WTC11 (cell line): ENCODE results near the gene GTF2B. TPM values are rescaled to one million over a fixed set of nuclear protein-coding genes. Genes with fewer than 3 reads are reported as not detected.

ENCODE experiments used
- ATAC-seq: fragments of 200-7000 bp; cut with Tn5 transposase; 2 replicates; pipeline ENCODE4 v1.10.0; 2021; ENCODE audit warnings: mild to moderate bottlenecking, moderate library complexity
- CTCF ChIA-PET: fragments of 300-600 bp; sonication (Branson Sonifier 250); formaldehyde crosslinking; loops from one replicate; lab custom pipeline; 2021; ENCODE audit warnings: antibody characterized with exemption; lab: Charles Lee
- POLR2A ChIA-PET: fragments of 350-600 bp; sonication (Branson Sonifier 250); formaldehyde crosslinking; loops from one replicate; lab custom pipeline; 2021; ENCODE audit warnings: antibody characterized with exemption; lab: Charles Lee
- DNase-seq: peaks from one replicate; pipeline ENCODE4 v3.0.0; 2021; ENCODE audit warnings: low spot score
- H3K27ac Mint-ChIP-seq: 2 replicates; pipeline ENCODE4 v1.8.0; 2021; ENCODE audit warnings: mixed read lengths
- H3K27me3 Mint-ChIP-seq: 2 replicates; pipeline ENCODE4 v1.8.0; 2021; ENCODE audit warnings: low read depth, mild to moderate bottlenecking, moderate library complexity, mixed read lengths
- H3K36me3 Mint-ChIP-seq: 2 replicates; pipeline ENCODE4 v1.8.0; 2021; ENCODE audit warnings: mixed read lengths
- H3K4me1 Mint-ChIP-seq: 2 replicates; pipeline ENCODE4 v1.8.0; 2022; ENCODE audit warnings: mixed read lengths
- H3K4me3 Mint-ChIP-seq: 2 replicates; pipeline ENCODE4 v1.8.0; 2021; ENCODE audit warnings: mild to moderate bottlenecking, moderate library complexity, mixed read lengths
- H3K9me3 Mint-ChIP-seq: 2 replicates; pipeline ENCODE4 v1.8.0; 2021; ENCODE audit warnings: mixed read lengths
- CREM ChIP-seq: sonication (generic); formaldehyde crosslinking; IDR thresholded peaks from 2 replicates; pipeline ENCODE4 v1.8.1; 2022; ENCODE audit warnings: mild to moderate bottlenecking, missing genetic modification reagents, moderate library complexity
- ESRRA ChIP-seq: sonication (generic); formaldehyde crosslinking; IDR thresholded peaks from 2 replicates; pipeline ENCODE4 v1.8.1; 2022; ENCODE audit warnings: mild to moderate bottlenecking, missing genetic modification reagents, borderline replicate concordance
- FOXJ3 ChIP-seq: sonication (generic); formaldehyde crosslinking; IDR thresholded peaks from 2 replicates; pipeline ENCODE4 v1.9.0; 2021; ENCODE audit warnings: missing genetic modification reagents, mild to moderate bottlenecking, borderline replicate concordance
- FOXP1 ChIP-seq: sonication (generic); formaldehyde crosslinking; IDR thresholded peaks from 2 replicates; pipeline ENCODE4 v1.8.0; 2022; ENCODE audit warnings: missing genetic modification reagents, mild to moderate bottlenecking, moderate library complexity, borderline replicate concordance
- GRHL2 ChIP-seq: fragments of 250-450 bp; sonication (Bioruptor Pico); IDR thresholded peaks from 2 replicates; pipeline ENCODE4 v1.8.0; 2022; ENCODE audit warnings: mild to moderate bottlenecking, moderate library complexity; ENCODE audit not compliant: insufficient replicate concordance, severe bottlenecking
- IRF2 ChIP-seq: sonication (generic); formaldehyde crosslinking; IDR thresholded peaks from 2 replicates; pipeline ENCODE4 v1.8.0; 2022; ENCODE audit warnings: low read depth, missing genetic modification reagents, borderline replicate concordance
- JAZF1 ChIP-seq: fragments of 250-450 bp; sonication (Bioruptor Pico); IDR thresholded peaks from 2 replicates; pipeline ENCODE4 v1.9.0; 2021; ENCODE audit warnings: moderate library complexity, mild to moderate bottlenecking, inconsistent platforms
- MXD4 ChIP-seq: fragments of 250-450 bp; sonication (Bioruptor Pico); IDR thresholded peaks from 2 replicates; pipeline ENCODE4 v1.8.0; 2021; ENCODE audit warnings: mild to moderate bottlenecking, moderate library complexity, borderline replicate concordance
- NFE2L1 ChIP-seq: sonication (generic); formaldehyde crosslinking; IDR thresholded peaks from 2 replicates; pipeline ENCODE4 v1.8.1; 2023; ENCODE audit warnings: missing genetic modification reagents
- NR2C2 ChIP-seq: sonication (generic); formaldehyde crosslinking; IDR thresholded peaks from 2 replicates; pipeline ENCODE4 v1.8.0; 2022; ENCODE audit warnings: mild to moderate bottlenecking, missing genetic modification reagents
- SP1 ChIP-seq: sonication (generic); formaldehyde crosslinking; conservative IDR thresholded peaks from 2 replicates; pipeline ENCODE4 v1.8.1; 2022; ENCODE audit warnings: missing genetic modification reagents
- TEAD1 ChIP-seq: sonication (generic); formaldehyde crosslinking; IDR thresholded peaks from 2 replicates; pipeline ENCODE4 v1.8.0; 2022; ENCODE audit warnings: mild to moderate bottlenecking, missing genetic modification reagents
- ZNF219 ChIP-seq: sonication (generic); formaldehyde crosslinking; IDR thresholded peaks from 2 replicates; pipeline ENCODE4 v1.8.0; 2023; ENCODE audit warnings: missing genetic modification reagents, mild to moderate bottlenecking, borderline replicate concordance
- ZNF263 ChIP-seq: sonication (generic); formaldehyde crosslinking; IDR thresholded peaks from 2 replicates; pipeline ENCODE4 v1.8.1; 2022; ENCODE audit warnings: low read depth, mild to moderate bottlenecking, moderate library complexity, missing genetic modification reagents
- ZNF416 ChIP-seq: fragments of 250-450 bp; sonication (Bioruptor Pico); IDR thresholded peaks from 2 replicates; pipeline ENCODE4 v1.9.0; 2021; ENCODE audit warnings: mild to moderate bottlenecking, inconsistent platforms
- total RNA-seq: library from RNA; stranded (reverse); gene quantifications from 3 replicates; pipeline ENCODE4 v1.2.3, GENCODE V29; 2021
- TF ChIP-seq, protein P1 (sequence below): sonication (generic); formaldehyde crosslinking; IDR thresholded peaks from 2 replicates; pipeline ENCODE4 v1.8.1; 2022; ENCODE audit warnings: mild to moderate bottlenecking, missing genetic modification reagents, moderate library complexity, borderline replicate concordance
- TF ChIP-seq, protein P2 (sequence below): fragments of 250-450 bp; sonication (Bioruptor Pico); IDR thresholded peaks from 2 replicates; pipeline ENCODE4 v1.9.0; 2021; ENCODE audit warnings: moderate library complexity, mild to moderate bottlenecking, inconsistent platforms, borderline replicate concordance
- TF ChIP-seq, protein P3 (sequence below): fragments of 250-450 bp; sonication (Bioruptor Pico); IDR thresholded peaks from 2 replicates; pipeline ENCODE4 v1.9.0; 2021; ENCODE audit warnings: mild to moderate bottlenecking
- TF ChIP-seq, protein P4 (sequence below): sonication (generic); formaldehyde crosslinking; IDR thresholded peaks from 2 replicates; pipeline ENCODE4 v1.8.1; 2022; ENCODE audit warnings: missing genetic modification reagents, borderline replicate concordance

GTF2B gene
- total RNA-seq, 1 experiment from 2014 or later, result 14.2 TPM

DNA sequence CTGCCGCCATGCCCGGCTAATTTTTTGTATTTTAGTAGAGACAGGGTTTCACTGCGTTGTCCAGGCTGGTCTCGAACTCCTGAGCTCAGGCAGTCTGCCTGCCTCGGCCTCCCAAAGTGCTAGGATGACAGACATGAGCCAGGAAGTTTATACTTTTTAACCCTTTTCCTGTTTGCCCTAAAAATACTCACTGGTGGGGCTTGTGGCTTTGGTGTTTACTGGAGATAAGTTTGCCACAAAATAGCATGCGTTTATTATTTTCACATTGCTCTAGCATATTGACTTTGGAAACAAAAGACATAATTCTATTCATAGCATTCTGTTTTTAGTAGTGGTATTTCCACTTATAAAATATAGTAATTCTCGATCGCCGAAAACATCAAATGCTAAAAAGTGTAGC lies 19.8 kb upstream of the GTF2B start:
- CTCF ChIA-PET, result no interaction called here
- H3K4me3 Mint-ChIP-seq, result no peak overlapping the region
- peaks cover under 1% of the 10 kb centered on the region; the same call in 1 of the 2 replicates for H3K9me3 Mint-ChIP-seq

DNA sequence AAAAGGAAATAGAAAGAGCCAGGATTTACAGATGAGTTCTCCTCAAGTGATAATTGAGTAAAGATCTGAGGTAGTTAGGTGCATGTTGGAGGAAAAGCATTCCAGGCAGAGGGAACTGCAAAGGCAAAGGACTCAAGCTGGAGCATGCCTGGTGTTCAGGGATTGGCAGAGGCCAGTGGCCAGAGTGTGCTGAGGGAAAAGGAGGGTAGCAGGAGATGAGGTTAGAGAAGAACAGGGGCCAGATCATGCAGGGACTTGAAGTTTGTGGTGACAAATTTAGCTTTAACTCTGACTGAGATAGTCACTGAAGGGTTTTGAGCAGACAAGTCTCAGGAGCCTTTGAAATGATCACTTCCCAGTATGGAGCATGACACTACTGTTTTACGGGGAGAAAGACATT lies 19.0 kb upstream of the GTF2B start:
- Mint-ChIP-seq H3K27ac (no peak overlapping the region), H3K9me3 (no peaks in the 10 kb centered on the region), H3K36me3 (no peaks in the 10 kb centered on the region), H3K27me3 (no peaks in the 10 kb centered on the region; the same call in 1 of the 2 replicates), H3K4me1 (no peaks in the 10 kb centered on the region), H3K4me3 (no peak overlapping the region)
- ChIA-PET CTCF (no interaction called here), POLR2A (no interaction called here)
- ATAC-seq, result no peak
- TF ChIP-seq ZNF263 (CRISPR knock-in tag) (no peak), TEAD1 (no peak), CREM (CRISPR knock-in tag) (no peak)
- DNase-seq, result no peak

More for the DNA sequence above, 19.8 kb upstream of the GTF2B start:
- H3K27me3 Mint-ChIP-seq, result no peaks in the 10 kb centered on the region; the same call in 1 of the 2 replicates
- H3K36me3 Mint-ChIP-seq, result no peaks in the 10 kb centered on the region
- TF ChIP-seq NFE2L1 (CRISPR knock-in tag) (no peak), ZNF416 (no peak), ZNF219 (CRISPR knock-in tag) (no peak), ESRRA (no peak), JAZF1 (CRISPR knock-in tag) (no peak), SP1 (no peak), NR2C2 (CRISPR knock-in tag) (no peak), GRHL2 (no peak), MXD4 (CRISPR knock-in tag) (no peak), IRF2 (CRISPR knock-in tag) (no peak), FOXJ3 (CRISPR knock-in tag) (no peak), FOXP1 (CRISPR knock-in tag) (no peak)
- TF ChIP-seq, protein P1, sequence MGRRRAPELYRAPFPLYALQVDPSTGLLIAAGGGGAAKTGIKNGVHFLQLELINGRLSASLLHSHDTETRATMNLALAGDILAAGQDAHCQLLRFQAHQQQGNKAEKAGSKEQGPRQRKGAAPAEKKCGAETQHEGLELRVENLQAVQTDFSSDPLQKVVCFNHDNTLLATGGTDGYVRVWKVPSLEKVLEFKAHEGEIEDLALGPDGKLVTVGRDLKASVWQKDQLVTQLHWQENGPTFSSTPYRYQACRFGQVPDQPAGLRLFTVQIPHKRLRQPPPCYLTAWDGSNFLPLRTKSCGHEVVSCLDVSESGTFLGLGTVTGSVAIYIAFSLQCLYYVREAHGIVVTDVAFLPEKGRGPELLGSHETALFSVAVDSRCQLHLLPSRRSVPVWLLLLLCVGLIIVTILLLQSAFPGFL, result no peak
- TF ChIP-seq, protein P2, sequence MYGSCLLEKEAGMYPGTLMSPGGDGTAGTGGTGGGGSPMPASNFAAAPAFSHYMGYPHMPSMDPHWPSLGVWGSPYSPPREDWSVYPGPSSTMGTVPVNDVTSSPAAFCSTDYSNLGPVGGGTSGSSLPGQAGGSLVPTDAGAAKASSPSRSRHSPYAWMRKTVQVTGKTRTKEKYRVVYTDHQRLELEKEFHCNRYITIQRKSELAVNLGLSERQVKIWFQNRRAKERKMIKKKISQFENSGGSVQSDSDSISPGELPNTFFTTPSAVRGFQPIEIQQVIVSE (CRISPR knock-in tag), result no peak
- TF ChIP-seq, protein P3, sequence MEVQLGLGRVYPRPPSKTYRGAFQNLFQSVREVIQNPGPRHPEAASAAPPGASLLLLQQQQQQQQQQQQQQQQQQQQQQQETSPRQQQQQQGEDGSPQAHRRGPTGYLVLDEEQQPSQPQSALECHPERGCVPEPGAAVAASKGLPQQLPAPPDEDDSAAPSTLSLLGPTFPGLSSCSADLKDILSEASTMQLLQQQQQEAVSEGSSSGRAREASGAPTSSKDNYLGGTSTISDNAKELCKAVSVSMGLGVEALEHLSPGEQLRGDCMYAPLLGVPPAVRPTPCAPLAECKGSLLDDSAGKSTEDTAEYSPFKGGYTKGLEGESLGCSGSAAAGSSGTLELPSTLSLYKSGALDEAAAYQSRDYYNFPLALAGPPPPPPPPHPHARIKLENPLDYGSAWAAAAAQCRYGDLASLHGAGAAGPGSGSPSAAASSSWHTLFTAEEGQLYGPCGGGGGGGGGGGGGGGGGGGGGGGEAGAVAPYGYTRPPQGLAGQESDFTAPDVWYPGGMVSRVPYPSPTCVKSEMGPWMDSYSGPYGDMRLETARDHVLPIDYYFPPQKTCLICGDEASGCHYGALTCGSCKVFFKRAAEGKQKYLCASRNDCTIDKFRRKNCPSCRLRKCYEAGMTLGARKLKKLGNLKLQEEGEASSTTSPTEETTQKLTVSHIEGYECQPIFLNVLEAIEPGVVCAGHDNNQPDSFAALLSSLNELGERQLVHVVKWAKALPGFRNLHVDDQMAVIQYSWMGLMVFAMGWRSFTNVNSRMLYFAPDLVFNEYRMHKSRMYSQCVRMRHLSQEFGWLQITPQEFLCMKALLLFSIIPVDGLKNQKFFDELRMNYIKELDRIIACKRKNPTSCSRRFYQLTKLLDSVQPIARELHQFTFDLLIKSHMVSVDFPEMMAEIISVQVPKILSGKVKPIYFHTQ, result no peak
- TF ChIP-seq, protein P4, sequence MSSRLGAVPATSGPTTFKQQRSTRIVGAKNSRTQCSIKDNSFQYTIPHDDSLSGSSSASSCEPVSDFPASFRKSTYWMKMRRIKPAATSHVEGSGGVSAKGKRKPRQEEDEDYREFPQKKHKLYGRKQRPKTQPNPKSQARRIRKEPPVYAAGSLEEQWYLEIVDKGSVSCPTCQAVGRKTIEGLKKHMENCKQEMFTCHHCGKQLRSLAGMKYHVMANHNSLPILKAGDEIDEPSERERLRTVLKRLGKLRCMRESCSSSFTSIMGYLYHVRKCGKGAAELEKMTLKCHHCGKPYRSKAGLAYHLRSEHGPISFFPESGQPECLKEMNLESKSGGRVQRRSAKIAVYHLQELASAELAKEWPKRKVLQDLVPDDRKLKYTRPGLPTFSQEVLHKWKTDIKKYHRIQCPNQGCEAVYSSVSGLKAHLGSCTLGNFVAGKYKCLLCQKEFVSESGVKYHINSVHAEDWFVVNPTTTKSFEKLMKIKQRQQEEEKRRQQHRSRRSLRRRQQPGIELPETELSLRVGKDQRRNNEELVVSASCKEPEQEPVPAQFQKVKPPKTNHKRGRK (CRISPR knock-in tag), result no peak
- no peak overlapping the region for H3K27ac Mint-ChIP-seq
- POLR2A ChIA-PET, result no interaction called here
- ATAC-seq, result no peak
- no peak for DNase-seq
- H3K4me1 Mint-ChIP-seq, result no peaks in the 10 kb centered on the region
